GM23338 (cell line): ENCODE results near the gene KRT38. TPM values are rescaled to one million over a fixed set of nuclear protein-coding genes. Genes with fewer than 3 reads are reported as not detected.

Experiments used
- ATAC-seq: fragments of 200-7000 bp; cut with Tn5 transposase; 3 replicates; pipeline ENCODE4 v1.9.1; 2020
- DNase-seq: peaks from one replicate; pipeline ENCODE4 v3.0.0-alpha.2; 2015; ENCODE audit warnings: low spot score
- H2AFZ ChIP-seq: fragments of 200-600 bp; sonication (generic); 2 replicates; pipeline ENCODE4 v1.8.0; 2016; ENCODE audit warnings: antibody characterized with exemption, mild to moderate bottlenecking, moderate library complexity
- H3F3A ChIP-seq: fragments of 200-600 bp; sonication (generic); replicated peaks from 2 replicates; pipeline ENCODE4 v1.8.0; 2017; ENCODE audit warnings: antibody characterized with exemption, mixed run types, low read depth
- H3K27ac ChIP-seq: fragments of 200-600 bp; sonication (generic); 2 replicates; pipeline ENCODE4 v1.6.1; 2016; ENCODE audit warnings: low read depth
- H3K27me3 ChIP-seq: fragments of 200-600 bp; sonication (generic); 2 replicates; pipeline ENCODE4 v1.8.0; 2016; ENCODE audit warnings: mild to moderate bottlenecking, mixed run types, moderate library complexity; ENCODE audit not compliant: insufficient read depth
- H3K36me3 ChIP-seq: fragments of 200-600 bp; sonication (generic); 2 replicates; pipeline ENCODE4 v1.8.0; 2016; ENCODE audit warnings: mild to moderate bottlenecking; ENCODE audit not compliant: insufficient read depth
- H3K4me1 ChIP-seq: fragments of 200-600 bp; sonication (generic); 2 replicates; pipeline ENCODE4 v1.8.0; 2016; ENCODE audit warnings: mild to moderate bottlenecking, moderate library complexity; ENCODE audit not compliant: insufficient read depth
- H3K4me2 ChIP-seq: fragments of 200-600 bp; sonication (generic); 2 replicates; pipeline ENCODE4 v1.7.1; 2017; ENCODE audit warnings: mixed run types
- H3K4me3 ChIP-seq: fragments of 200-600 bp; sonication (generic); 2 replicates; pipeline ENCODE4 v1.6.1; 2016; ENCODE audit warnings: mixed run types
- H3K79me2 ChIP-seq: fragments of 200-600 bp; sonication (generic); replicated peaks from 2 replicates; pipeline ENCODE4 v1.8.0; 2017; ENCODE audit warnings: mild to moderate bottlenecking; ENCODE audit not compliant: insufficient read depth
- H3K9me2 ChIP-seq: fragments of 200-600 bp; sonication (generic); 2 replicates; pipeline ENCODE4 v1.8.0; 2017; ENCODE audit not compliant: insufficient read depth
- H4K20me1 ChIP-seq: fragments of 200-600 bp; sonication (generic); replicated peaks from 2 replicates; pipeline ENCODE4 v1.8.0; 2017; ENCODE audit warnings: mild to moderate bottlenecking; ENCODE audit not compliant: insufficient read depth
- H3K27ac Mint-ChIP-seq: 2 replicates; pipeline ENCODE4 v1.8.0; 2020; ENCODE audit warnings: inconsistent platforms, mild to moderate bottlenecking, moderate library complexity, mixed read lengths
- H3K27me3 Mint-ChIP-seq: 3 replicates; pipeline ENCODE4 v1.8.0; 2022; ENCODE audit warnings: low read depth, mild to moderate bottlenecking, moderate library complexity, mixed read lengths, inconsistent platforms; ENCODE audit not compliant: insufficient read depth, poor library complexity
- H3K36me3 Mint-ChIP-seq: 3 replicates; pipeline ENCODE4 v1.8.0; 2021; ENCODE audit warnings: low read depth, mild to moderate bottlenecking, inconsistent platforms, moderate library complexity, mixed read lengths
- H3K4me1 Mint-ChIP-seq: 3 replicates; pipeline ENCODE4 v1.8.0; 2020; ENCODE audit warnings: mild to moderate bottlenecking, inconsistent platforms, mixed read lengths
- H3K4me3 Mint-ChIP-seq: 3 replicates; pipeline ENCODE4 v1.8.0; 2021; ENCODE audit warnings: moderate library complexity, mild to moderate bottlenecking, inconsistent platforms, mixed read lengths
- H3K9me3 Mint-ChIP-seq: 3 replicates; pipeline ENCODE4 v1.8.0; 2020; ENCODE audit warnings: moderate library complexity, mild to moderate bottlenecking, inconsistent platforms, mixed read lengths
- CREB1 ChIP-seq: fragments of 250-450 bp; sonication (Bioruptor Pico); IDR thresholded peaks from 2 replicates; pipeline ENCODE4 v1.5.0; 2020; ENCODE audit warnings: low read depth, mild to moderate bottlenecking, moderate library complexity
- CTCF ChIP-seq, 2 experiments: fragments of 200-600 bp in 1 of 2; sonication (generic) in 1 of 2; conservative IDR thresholded peaks; 2 replicates each; pipeline versions ENCODE4 v1.5.1 to v1.6.1; 2016 to 2017; ENCODE audit warnings: antibody characterized with exemption in 2 of 2, low read depth in 2 of 2, mild to moderate bottlenecking in 2 of 2, moderate library complexity in 1 of 2
- ETS1 ChIP-seq: IDR thresholded peaks from 2 replicates; pipeline ENCODE4 v1.6.1; 2016; ENCODE audit warnings: antibody characterized with exemption
- EZH2phosphoT487 ChIP-seq: fragments of 200-600 bp; sonication (generic); IDR thresholded peaks from one replicate; pipeline ENCODE4 v1.8.1; 2018; ENCODE audit warnings: antibody characterized with exemption; ENCODE audit not compliant: unreplicated experiment
- JUNB ChIP-seq: IDR thresholded peaks from one replicate; pipeline ENCODE4 v1.6.1; 2016; ENCODE audit warnings: antibody characterized with exemption; ENCODE audit not compliant: unreplicated experiment
- NANOG ChIP-seq: IDR thresholded peaks from 2 replicates; pipeline ENCODE4 v1.6.1; 2016; ENCODE audit warnings: antibody characterized with exemption, borderline replicate concordance
- POLR2AphosphoS5 ChIP-seq: IDR thresholded peaks from 2 replicates; pipeline ENCODE4 v1.6.1; 2016; ENCODE audit warnings: antibody characterized with exemption, low read depth
- STAT1 ChIP-seq: IDR thresholded peaks from one replicate; pipeline ENCODE4 v1.6.1; 2016; ENCODE audit warnings: antibody characterized with exemption; ENCODE audit not compliant: unreplicated experiment
- ZNF114 ChIP-seq: fragments of 250-450 bp; sonication (Bioruptor Pico); IDR thresholded peaks from 2 replicates; pipeline ENCODE4 v1.5.0; 2020; ENCODE audit warnings: mild to moderate bottlenecking, moderate library complexity
- ZNF331 ChIP-seq: fragments of 250-450 bp; sonication (Bioruptor Pico); IDR thresholded peaks from 2 replicates; pipeline ENCODE4 v1.5.0; 2020; ENCODE audit warnings: low read depth, mild to moderate bottlenecking, moderate library complexity
- polyA plus RNA-seq: library from polyadenylated mRNA; unstranded; fragments of >200 nt; fragmentation: Nextera tagmentation; extraction: Ambion mirVana; gene quantifications from 2 replicates; pipeline ENCODE4 v1.2.1, GENCODE V29; 2016
- total RNA-seq: library from RNA; depleted of rRNA; stranded (reverse); fragments of >200 nt; shearing (Covaris generic); gene quantifications from 2 replicates; pipeline ENCODE4 v1.2.3, GENCODE V29; 2014
- TF ChIP-seq, protein P1 (sequence below): IDR thresholded peaks from one replicate; pipeline ENCODE4 v1.6.1; 2018; ENCODE audit warnings: antibody characterized with exemption; ENCODE audit not compliant: unreplicated experiment

KRT38 gene
- total and polyA plus RNA-seq, 2 experiments from 2014 or later, result not detected

DNA sequence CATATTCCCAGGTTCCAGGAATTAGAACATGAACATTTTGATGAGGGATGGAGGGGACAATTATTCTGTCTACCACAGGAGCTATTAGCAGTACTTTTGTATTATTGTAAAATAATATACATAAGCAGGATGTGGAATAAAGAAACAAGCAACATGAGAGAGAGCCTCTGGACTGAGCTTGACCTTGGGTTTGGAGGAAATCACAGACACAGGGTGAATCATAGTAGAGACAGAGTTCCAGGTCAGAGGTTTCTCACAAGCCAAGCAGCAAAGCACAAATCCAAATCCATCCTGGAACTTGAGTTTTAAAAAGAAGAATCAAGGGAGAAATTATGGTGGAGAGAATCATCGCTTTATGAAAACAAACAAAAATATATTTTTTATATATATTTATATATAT lies 48.5 kb downstream of the KRT38 start:
- Histone ChIP-seq H3K79me2 (no peaks in the 10 kb centered on the region), H3K27ac (no peak overlapping the region), H2AFZ (no peak overlapping the region), H3F3A (no peaks in the 10 kb centered on the region), H3K36me3 (no peaks in the 10 kb centered on the region), H3K4me1 (no peaks in the 10 kb centered on the region), H3K27me3 (no peaks in the 10 kb centered on the region), H3K4me2 (no peak overlapping the region), H4K20me1 (no peaks in the 10 kb centered on the region), H3K9me2 (peaks cover 9% of the 10 kb centered on the region), H3K4me3 (no peak overlapping the region)
- H3K27me3 Mint-ChIP-seq, result no peaks in the 10 kb centered on the region
- no peaks in the 10 kb centered on the region for H3K36me3 Mint-ChIP-seq
- H3K27ac Mint-ChIP-seq, result no peak overlapping the region
- H3K4me1 Mint-ChIP-seq, result no peaks in the 10 kb centered on the region
- peaks cover 2% of the 10 kb centered on the region; the same call in 1 of the 3 replicates for H3K9me3 Mint-ChIP-seq
- H3K4me3 Mint-ChIP-seq, result no peak overlapping the region
- no peak for DNase-seq
- ATAC-seq, result no peak
- TF ChIP-seq CTCF (conservative IDR thresholded peaks at IDR 0.05; ENCODE audit: low read depth in 2 of 2), result no peak
- TF ChIP-seq CREB1 (CRISPR knock-in tag), result no peak
- no peak for TF ChIP-seq ETS1
- no peak for TF ChIP-seq ZNF114 (CRISPR knock-in tag)
- no peak for TF ChIP-seq POLR2AphosphoS5
- TF ChIP-seq, protein P1, sequence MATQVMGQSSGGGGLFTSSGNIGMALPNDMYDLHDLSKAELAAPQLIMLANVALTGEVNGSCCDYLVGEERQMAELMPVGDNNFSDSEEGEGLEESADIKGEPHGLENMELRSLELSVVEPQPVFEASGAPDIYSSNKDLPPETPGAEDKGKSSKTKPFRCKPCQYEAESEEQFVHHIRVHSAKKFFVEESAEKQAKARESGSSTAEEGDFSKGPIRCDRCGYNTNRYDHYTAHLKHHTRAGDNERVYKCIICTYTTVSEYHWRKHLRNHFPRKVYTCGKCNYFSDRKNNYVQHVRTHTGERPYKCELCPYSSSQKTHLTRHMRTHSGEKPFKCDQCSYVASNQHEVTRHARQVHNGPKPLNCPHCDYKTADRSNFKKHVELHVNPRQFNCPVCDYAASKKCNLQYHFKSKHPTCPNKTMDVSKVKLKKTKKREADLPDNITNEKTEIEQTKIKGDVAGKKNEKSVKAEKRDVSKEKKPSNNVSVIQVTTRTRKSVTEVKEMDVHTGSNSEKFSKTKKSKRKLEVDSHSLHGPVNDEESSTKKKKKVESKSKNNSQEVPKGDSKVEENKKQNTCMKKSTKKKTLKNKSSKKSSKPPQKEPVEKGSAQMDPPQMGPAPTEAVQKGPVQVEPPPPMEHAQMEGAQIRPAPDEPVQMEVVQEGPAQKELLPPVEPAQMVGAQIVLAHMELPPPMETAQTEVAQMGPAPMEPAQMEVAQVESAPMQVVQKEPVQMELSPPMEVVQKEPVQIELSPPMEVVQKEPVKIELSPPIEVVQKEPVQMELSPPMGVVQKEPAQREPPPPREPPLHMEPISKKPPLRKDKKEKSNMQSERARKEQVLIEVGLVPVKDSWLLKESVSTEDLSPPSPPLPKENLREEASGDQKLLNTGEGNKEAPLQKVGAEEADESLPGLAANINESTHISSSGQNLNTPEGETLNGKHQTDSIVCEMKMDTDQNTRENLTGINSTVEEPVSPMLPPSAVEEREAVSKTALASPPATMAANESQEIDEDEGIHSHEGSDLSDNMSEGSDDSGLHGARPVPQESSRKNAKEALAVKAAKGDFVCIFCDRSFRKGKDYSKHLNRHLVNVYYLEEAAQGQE, result no peak
- TF ChIP-seq JUNB, result no peak
- no peak for TF ChIP-seq ZNF331 (CRISPR knock-in tag)
- no peak for TF ChIP-seq EZH2phosphoT487

DNA sequence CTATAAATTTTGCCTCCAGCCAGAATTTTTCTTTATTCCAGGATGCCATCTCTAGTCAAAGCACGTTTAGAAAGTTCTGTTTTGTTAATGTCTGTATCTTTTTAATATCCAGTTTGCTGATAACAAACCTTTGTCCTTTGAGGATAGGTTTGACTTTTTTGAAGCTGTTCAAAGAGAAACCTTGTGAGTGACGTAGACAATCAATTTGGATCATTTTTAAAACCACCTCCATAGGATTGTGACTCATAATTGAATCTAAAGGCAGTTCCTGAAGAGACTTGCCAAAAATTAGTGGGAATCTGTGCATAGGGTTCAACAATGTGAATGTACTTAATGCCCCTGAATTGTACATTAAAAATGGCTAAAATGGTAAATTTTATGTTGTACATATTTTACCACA lies 49.2 kb downstream of the KRT38 start:
- H3K36me3 ChIP-seq, result no peaks in the 10 kb centered on the region
- Mint-ChIP-seq H3K27ac (no peak overlapping the region), H3K9me3 (peaks cover 6% of the 10 kb centered on the region; the same call in 2 of the 3 replicates), H3K27me3 (no peaks in the 10 kb centered on the region), H3K4me3 (no peak overlapping the region), H3K4me1 (no peaks in the 10 kb centered on the region), H3K36me3 (no peaks in the 10 kb centered on the region)
- DNase-seq, result no peak
- no peaks in the 10 kb centered on the region for H3K79me2 ChIP-seq
- H3K4me3 ChIP-seq, result no peak overlapping the region
- no peaks in the 10 kb centered on the region for H3K27me3 ChIP-seq
- H3K4me1 ChIP-seq, result no peaks in the 10 kb centered on the region
- peaks cover 9% of the 10 kb centered on the region for H3K9me2 ChIP-seq
- ATAC-seq, result no peak
- no peak overlapping the region for H3K27ac ChIP-seq
- H4K20me1 ChIP-seq, result no peaks in the 10 kb centered on the region
- no peak overlapping the region for H3K4me2 ChIP-seq
- H3F3A ChIP-seq, result no peaks in the 10 kb centered on the region
- H2AFZ ChIP-seq, result no peak overlapping the region
- TF ChIP-seq STAT1 (no peak), NANOG (no peak), ZNF331 (CRISPR knock-in tag) (no peak), JUNB (no peak), CREB1 (CRISPR knock-in tag) (no peak), CTCF (conservative IDR thresholded peaks at IDR 0.05; ENCODE audit: low read depth in 2 of 2) (no peak), EZH2phosphoT487 (no peak), ZNF114 (CRISPR knock-in tag) (no peak)
- TF ChIP-seq, protein P1, result no peak
